Spleen (tissue), 11 donors: ENCODE measurements around the gene SUPV3L1. TPM values are rescaled to one million over a fixed set of nuclear protein-coding genes. Genes with fewer than 3 reads are reported as not detected.

ENCODE experiments used
- DNase-seq: peaks from one replicate; pipeline ENCODE4 v3.0.0-alpha.2; 2020
- H3K27ac ChIP-seq, 8 donors: fragments of 200-600 bp; sonication (generic) in 7 of 8; 1 replicate in 4 of 8; 2 replicates in 4 of 8; pipeline versions ENCODE4 v1.5.0 to v1.8.0; 2016 to 2021; ENCODE audit warnings: inconsistent platforms in 4 of 8, mild to moderate bottlenecking in 4 of 8, moderate library complexity in 1 of 8
- H3K27me3 ChIP-seq, 7 donors: fragments of 200-600 bp; sonication (generic) in 6 of 7; replicated peaks in 1 of 7; 1 replicate in 4 of 7; 2 replicates in 3 of 7; pipeline versions ENCODE4 v1.5.0 to v1.8.0; 2016 to 2021; ENCODE audit warnings: inconsistent platforms in 3 of 7, mild to moderate bottlenecking in 1 of 7
- H3K36me3 ChIP-seq, 6 donors: fragments of 200-600 bp; sonication (generic) in 5 of 6; 1 replicate in 4 of 6; 2 replicates in 2 of 6; pipeline versions ENCODE4 v1.5.0 to v1.8.0; 2016 to 2021; ENCODE audit warnings: inconsistent platforms in 2 of 6
- H3K4me1 ChIP-seq, 6 donors: fragments of 200-600 bp; sonication (generic) in 5 of 6; 1 replicate in 3 of 6; 2 replicates in 3 of 6; pipeline versions ENCODE4 v1.5.0 to v1.8.0; 2016 to 2021; ENCODE audit warnings: inconsistent platforms in 3 of 6
- H3K4me3 ChIP-seq, 8 donors: fragments of 200-600 bp; sonication (generic) in 7 of 8; 1 replicate in 4 of 8; 2 replicates in 4 of 8; pipeline versions ENCODE4 v1.5.0 to v1.8.0; 2016 to 2021; ENCODE audit warnings: inconsistent platforms in 4 of 8, mild to moderate bottlenecking in 4 of 8, moderate library complexity in 2 of 8
- H3K9me3 ChIP-seq, 8 donors: fragments of 200-600 bp; sonication (generic) in 7 of 8; 1 replicate in 4 of 8; 2 replicates in 4 of 8; pipeline versions ENCODE4 v1.5.0 to v1.8.0; 2016 to 2021; ENCODE audit warnings: inconsistent platforms in 4 of 8
- CTCF ChIP-seq, 11 experiments: fragments of 200-600 bp in 7 of 11; fragments of 450-650 bp in 4 of 11; sonication (generic) in 4 of 11; IDR thresholded peaks in 8 of 11; conservative IDR thresholded peaks in 3 of 11; 1 replicate in 7 of 11; 2 replicates in 4 of 11; pipeline versions ENCODE4 v1.4.0 to v1.8.0; 2016 to 2021; ENCODE audit warnings: antibody characterized with exemption in 11 of 11, inconsistent platforms in 4 of 11, mild to moderate bottlenecking in 1 of 11
- POLR2A ChIP-seq, 3 donors: fragments of 450-650 bp; IDR thresholded peaks; one replicate each; pipeline ENCODE4 v1.5.1; 2017; ENCODE audit warnings: antibody characterized with exemption in 3 of 3, mild to moderate bottlenecking in 1 of 3
- POLR2AphosphoS5 ChIP-seq, 3 donors: sonication (generic); formaldehyde crosslinking; IDR thresholded peaks; one replicate each; pipeline ENCODE4 v1.5.1; 2017; ENCODE audit warnings: antibody characterized with exemption in 3 of 3
- WGBS, 5 donors: extraction: QIAGEN DNeasy Blood & Tissue Kit in 3 of 5; methylation state at CpG; one replicate each; pipeline versions ENCODE4 v1.1.5 to v1.1.7; 2013 to 2018; 5-methylcytosine and 5-hydroxymethylcytosine counted together
- intact Hi-C: fragments of 100-400 bp; cut with DNase I; formaldehyde crosslinking; loops from one replicate; pipeline ENCODE4 v1.15.0; 2023; ENCODE audit warnings: low total_unique reads
- polyA plus RNA-seq, 3 donors: library from polyadenylated mRNA; stranded (reverse); fragments of 200-250 nt; gene quantifications; one replicate each; pipeline ENCODE4 v1.2.1, GENCODE V29; 2013
- total RNA-seq, 7 donors: library from RNA; depleted of rRNA in 3 of 7; stranded (reverse); fragments of >200 nt in 3 of 7; fragmentation: NEBNext Ultra II Directional in 4 of 7; extraction: Animal tissue kit (Norgen Biotek cat#: 25700) in 4 of 7; gene quantifications; one replicate each; pipeline versions ENCODE4 v1.1.0 to v1.2.1, GENCODE V29; 2016 to 2021
- donor health status: healthy with polysubstance abuse.
- donor health status: DM: no; HTN: no; CAD: no; lungs with moderate emphysema.
- donor health status: DM: no; HTN: no; CAD: no.
- donor health status: Bipolar disorder and iron deficiency.
- donor health status: healthy.
- donor health status: DM: no; HTN: no; CAD: no.
- donor health status: DM: yes; HTN: yes; CAD: no.

Gene SUPV3L1
- total and polyA plus RNA-seq, 10 donors = 24.2 to 95.6 (median 36.1) TPM

- H3K4me3 ChIP-seq = no peak overlapping the region
- no peaks in the 10 kb centered on the region for H3K27me3 ChIP-seq
- H3K4me1 ChIP-seq = peaks cover 0 to 25% (median 12%) of the 10 kb centered on the region in 6 donors
- H3K27ac ChIP-seq = no peak overlapping the region
- TF ChIP-seq POLR2A (IDR thresholded peaks at IDR 0.05) (no peak), POLR2AphosphoS5 (IDR thresholded peaks at IDR 0.05) (no peak), CTCF (IDR thresholded peaks at IDR 0.05 in 8 of 11, conservative IDR thresholded peaks at IDR 0.05 in 3 of 11) (no peak)
- H3K36me3 ChIP-seq = no peaks in the 10 kb centered on the region
- 87 to 93% (median 90%) methylated on average over 11 of the region's 11 CpGs for WGBS, 5 donors
- intact Hi-C loops = loop anchor here (2.0 kb wide), 1 partner anchor 152 kb away; no protein-coding TSS in a partner anchor
- peak; percentile 56 for DNase-seq
- no peaks in the 10 kb centered on the region for H3K9me3 ChIP-seq
Measured at GRCh38 chr10:69240455-69240854, 60.4 kb downstream of the SUPV3L1 start.

GRCh38 chr10:69241575-69241974 lies 61.5 kb downstream of the SUPV3L1 start:
- Histone ChIP-seq H3K27ac (no peak overlapping the region), H3K36me3 (no peaks in the 10 kb centered on the region), H3K4me1 (peaks cover 0 to 25% (median 12%) of the 10 kb centered on the region in 6 donors), H3K27me3 (no peaks in the 10 kb centered on the region), H3K4me3 (no peak overlapping the region), H3K9me3 (no peaks in the 10 kb centered on the region)
- TF ChIP-seq CTCF (IDR thresholded peaks at IDR 0.05 in 8 of 11, conservative IDR thresholded peaks at IDR 0.05 in 3 of 11) (no peak), POLR2A (IDR thresholded peaks at IDR 0.05) (no peak), POLR2AphosphoS5 (IDR thresholded peaks at IDR 0.05) (no peak)
- intact Hi-C loops = loop anchor here (2.0 kb wide), 1 partner anchor 151 kb away; no protein-coding TSS in a partner anchor
- peak; percentile 24 for DNase-seq
- 77 to 92% (median 88%) methylated on average over 7 of the region's 7 CpGs for WGBS, 5 donors

GRCh38 chr10:69242040-69242851 lies 62.2 kb downstream of the SUPV3L1 start:
- no peak for TF ChIP-seq POLR2AphosphoS5 (IDR thresholded peaks at IDR 0.05)
- no peak for TF ChIP-seq CTCF (IDR thresholded peaks at IDR 0.05 in 8 of 11, conservative IDR thresholded peaks at IDR 0.05 in 3 of 11)
- TF ChIP-seq POLR2A (IDR thresholded peaks at IDR 0.05) = no peak
- intact Hi-C loops = no loop called here
- H3K36me3 ChIP-seq = no peaks in the 10 kb centered on the region
- H3K27ac ChIP-seq = no peak overlapping the region
- no peak overlapping the region for H3K4me3 ChIP-seq
- peak; percentile 16 for DNase-seq
- peaks cover 0 to 25% (median 12%) of the 10 kb centered on the region in 6 donors for H3K4me1 ChIP-seq
- no peaks in the 10 kb centered on the region for H3K9me3 ChIP-seq
- 78 to 90% (median 90%) methylated on average over 11 of the region's 11 CpGs for WGBS, 5 donors
- no peaks in the 10 kb centered on the region for H3K27me3 ChIP-seq

GRCh38 chr10:69242852-69243212 lies 62.8 kb downstream of the SUPV3L1 start:
- 76 to 89% (median 84%) methylated on average over 4 to 5 of the region's 5 CpGs for WGBS, 5 donors
- no peak overlapping the region for H3K4me3 ChIP-seq
- peak; percentile 56 for DNase-seq
- no peaks in the 10 kb centered on the region for H3K27me3 ChIP-seq
- peaks cover 0 to 19% (median 6%) of the 10 kb centered on the region in 6 donors for H3K4me1 ChIP-seq
- no peaks in the 10 kb centered on the region for H3K36me3 ChIP-seq
- intact Hi-C loops = no loop called here
- H3K27ac ChIP-seq = no peak overlapping the region
- TF ChIP-seq POLR2A (IDR thresholded peaks at IDR 0.05) (no peak), POLR2AphosphoS5 (IDR thresholded peaks at IDR 0.05) (no peak), CTCF (IDR thresholded peaks at IDR 0.05 in 8 of 11, conservative IDR thresholded peaks at IDR 0.05 in 3 of 11) (no peak)
- no peaks in the 10 kb centered on the region for H3K9me3 ChIP-seq
